OCI-LY3 (cell line): ENCODE data around the gene HBP1.

Experiments
- H2AFZ ChIP-seq: fragments of 200-600, 300-600 bp; shearing (Covaris generic); 2 replicates; pipeline ENCODE4 v1.6.0; 2014; ENCODE audit warnings: antibody characterized with exemption, low read depth, low read length
- H3K27ac ChIP-seq: fragments of 200-600, 300-600 bp; sonication (generic); 2 replicates; pipeline ENCODE4 v1.5.1; 2014; ENCODE audit warnings: mild to moderate bottlenecking, low read length, moderate library complexity, mixed read lengths
- H3K27me3 ChIP-seq: fragments of 200-600, 300-600 bp; sonication (generic); 2 replicates; pipeline ENCODE4 v1.6.1; 2014; ENCODE audit warnings: low read depth, low read length, mixed read lengths
- H3K36me3 ChIP-seq: fragments of 200-600, 300-600 bp; sonication (generic); replicated peaks from 2 replicates; pipeline ENCODE3; 2014; ENCODE audit warnings: low read depth, low read length, mixed read lengths
- H3K4me1 ChIP-seq: fragments of 300-600, 200-600 bp; sonication (generic); 2 replicates; pipeline ENCODE4 v1.6.1; 2014; ENCODE audit warnings: low read length, mixed read lengths
- H3K4me2 ChIP-seq: fragments of 200-600, 300-600 bp; sonication (generic); 2 replicates; pipeline ENCODE4 v1.6.1; 2014; ENCODE audit warnings: low read length, mixed read lengths
- H3K4me3 ChIP-seq: fragments of 300-600, 200-600 bp; sonication (generic); 2 replicates; pipeline ENCODE4 v1.5.1; 2014; ENCODE audit warnings: antibody characterized with exemption, mild to moderate bottlenecking, low read length, moderate library complexity
- H3K79me2 ChIP-seq: fragments of 300-600, 200-600 bp; shearing (Covaris generic); 2 replicates; pipeline ENCODE4 v1.6.1; 2014; ENCODE audit warnings: mild to moderate bottlenecking, low read length, mixed read lengths
- H3K9ac ChIP-seq: fragments of 300-600, 200-600 bp; shearing (Covaris generic); 2 replicates; pipeline ENCODE4 v1.6.0; 2014; ENCODE audit warnings: mild to moderate bottlenecking, low read length, moderate library complexity
- H3K9me3 ChIP-seq: fragments of 200-600, 300-600 bp; shearing (Covaris generic); 2 replicates; pipeline ENCODE4 v1.6.1; 2014; ENCODE audit warnings: low read length, mixed read lengths; ENCODE audit not compliant: insufficient read depth
- H4K20me1 ChIP-seq: fragments of 200-600, 300-600 bp; sonication (generic); 2 replicates; pipeline ENCODE4 v1.6.1; 2016; ENCODE audit warnings: low read length, mixed read lengths; ENCODE audit not compliant: insufficient read depth
- CTCF ChIP-seq: fragments of 200-600, 300-600 bp; sonication (generic); IDR thresholded peaks from 2 replicates; pipeline ENCODE4 v1.5.1; 2014; ENCODE audit warnings: antibody characterized with exemption, low read length, low read depth
- EZH2phosphoT487 ChIP-seq: fragments of 200-600 bp; shearing (Covaris generic); IDR thresholded peaks from 2 replicates; pipeline ENCODE4 v1.6.1; 2018; ENCODE audit warnings: antibody characterized with exemption, mixed run types, low read depth

The HBP1 gene

GRCh38 chr7:107224374-107225223 lies 55.8 kb downstream of the HBP1 start:
- Histone ChIP-seq H3K4me2 (no peak overlapping the region), H3K9me3 (no peaks in the 10 kb centered on the region), H3K27ac (no peak overlapping the region), H3K27me3 (no peaks in the 10 kb centered on the region), H3K4me3 (no peak overlapping the region), H3K9ac (no peak overlapping the region), H3K79me2 (no peaks in the 10 kb centered on the region), H3K36me3 (no peaks in the 10 kb centered on the region), H4K20me1 (no peaks in the 10 kb centered on the region), H2AFZ (no peak overlapping the region), H3K4me1 (no peaks in the 10 kb centered on the region)
- TF ChIP-seq CTCF (no peak), EZH2phosphoT487 (no peak)

DNA sequence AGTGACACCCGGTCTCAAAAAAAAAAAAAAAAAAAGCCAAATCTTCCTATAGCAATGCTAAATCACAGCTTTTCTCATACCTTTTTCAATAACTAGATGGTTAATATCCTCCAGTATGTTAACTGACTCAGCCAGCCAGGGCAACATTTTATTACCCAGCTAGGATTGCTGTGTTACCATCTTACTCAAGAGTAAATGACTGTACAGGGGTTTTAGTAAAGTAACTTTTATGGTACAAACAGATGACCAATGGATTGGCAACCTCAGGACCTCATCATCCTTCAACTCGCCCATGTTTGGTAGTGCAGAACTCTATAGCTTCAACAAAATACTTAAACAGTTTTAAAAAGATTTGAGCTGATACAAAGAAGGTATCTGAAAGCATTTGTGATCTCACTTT lies 59.5 kb downstream of the HBP1 start:
- Histone ChIP-seq H3K9me3 (no peaks in the 10 kb centered on the region), H3K4me1 (peaks cover 12% of the 10 kb centered on the region)

GRCh38 chr7:107230334-107230733 lies 61.5 kb downstream of the HBP1 start:
- no peaks in the 10 kb centered on the region for H3K27me3 ChIP-seq
- TF ChIP-seq EZH2phosphoT487: no peak
- TF ChIP-seq CTCF: no peak
- H3K79me2 ChIP-seq: no peaks in the 10 kb centered on the region
- H3K27ac ChIP-seq: no peak overlapping the region
- H3K9me3 ChIP-seq: no peaks in the 10 kb centered on the region
- H3K4me2 ChIP-seq: no peak overlapping the region
- H3K4me1 ChIP-seq: peaks cover 13% of the 10 kb centered on the region
- no peak overlapping the region for H3K9ac ChIP-seq
- H3K36me3 ChIP-seq: no peaks in the 10 kb centered on the region
- H4K20me1 ChIP-seq: no peaks in the 10 kb centered on the region
- no peak overlapping the region for H3K4me3 ChIP-seq
- no peak overlapping the region for H2AFZ ChIP-seq

More for the DNA sequence above, 59.5 kb downstream of the HBP1 start:
- H3K4me2 ChIP-seq: no peak overlapping the region
- no peak overlapping the region for H3K4me3 ChIP-seq
- no peaks in the 10 kb centered on the region for H3K27me3 ChIP-seq
- no peaks in the 10 kb centered on the region for H3K79me2 ChIP-seq
- no peaks in the 10 kb centered on the region for H3K36me3 ChIP-seq
- no peak overlapping the region for H3K27ac ChIP-seq
- no peak overlapping the region for H3K9ac ChIP-seq
- TF ChIP-seq EZH2phosphoT487 (no peak), CTCF (no peak)
- no peaks in the 10 kb centered on the region for H4K20me1 ChIP-seq
- H2AFZ ChIP-seq: no peak overlapping the region

GRCh38 chr7:107232568-107233090 lies 63.8 kb downstream of the HBP1 start:
- H4K20me1 ChIP-seq: no peaks in the 10 kb centered on the region
- TF ChIP-seq EZH2phosphoT487 (no peak), CTCF (no peak)
- H3K4me3 ChIP-seq: no peak overlapping the region
- H3K36me3 ChIP-seq: no peaks in the 10 kb centered on the region
- no peak overlapping the region for H3K4me2 ChIP-seq
- no peak overlapping the region for H2AFZ ChIP-seq
- H3K9me3 ChIP-seq: no peaks in the 10 kb centered on the region
- H3K79me2 ChIP-seq: no peaks in the 10 kb centered on the region
- no peak overlapping the region for H3K27ac ChIP-seq
- peaks cover 13% of the 10 kb centered on the region for H3K4me1 ChIP-seq
- no peaks in the 10 kb centered on the region for H3K27me3 ChIP-seq
- H3K9ac ChIP-seq: no peak overlapping the region
